Caco-2 (cell line): ENCODE data around the gene NDUFA3. TPM values are rescaled to one million over a fixed set of nuclear protein-coding genes. Genes with fewer than 3 reads are reported as not detected.

Source experiments
- BruUV-seq: library from RNA; stranded (reverse); fragments of 400-500 nt; replicated peaks from 2 replicates; lab custom pipeline; 2021; lab: Mats Ljungman, UMichigan
- CTCF ChIA-PET: fragments of 300-600 bp; sonication (Branson Sonifier 250); formaldehyde crosslinking; loops from one replicate; lab custom pipeline; 2022; ENCODE audit warnings: antibody characterized with exemption; lab: Charles Lee
- POLR2A ChIA-PET: fragments of 300-600 bp; sonication (Branson Sonifier 250); formaldehyde crosslinking; loops from one replicate; lab custom pipeline; 2022; ENCODE audit warnings: antibody characterized with exemption; lab: Charles Lee
- DNase-seq, 2 experiments: peaks; one replicate each; pipeline versions ENCODE4 v3.0.0 to v3.0.0-alpha.2; 2020 to 2022
- H3K27me3 ChIP-seq: replicated peaks from 2 replicates; pipeline ENCODE4 v1.6.0; 2011; ENCODE audit warnings: low read length; ENCODE audit not compliant: control insufficient read depth, insufficient read depth
- H3K36me3 ChIP-seq: 2 replicates; pipeline ENCODE4 v1.5.1; 2011; ENCODE audit warnings: low read length; ENCODE audit not compliant: control insufficient read depth, insufficient read depth
- H3K4me1 ChIP-seq: fragments of 250-450 bp; sonication (Bioruptor Pico); 2 replicates; pipeline ENCODE4 v1.5.1; 2020; ENCODE audit warnings: mild to moderate bottlenecking
- H3K4me3 ChIP-seq: 2 replicates; pipeline ENCODE4 v1.5.1; 2011; ENCODE audit warnings: low read depth, mild to moderate bottlenecking, control low read depth, low read length
- H3K9me3 ChIP-seq: fragments of 250-450 bp; sonication (Bioruptor Pico); 2 replicates; pipeline ENCODE4 v1.5.1; 2020; ENCODE audit warnings: mild to moderate bottlenecking, moderate library complexity
- H3K27ac Mint-ChIP-seq: one replicate; pipeline ENCODE4 v1.8.0; 2022; ENCODE audit warnings: mixed read lengths; ENCODE audit not compliant: unreplicated experiment
- H3K27me3 Mint-ChIP-seq: one replicate; pipeline ENCODE4 v1.8.0; 2022; ENCODE audit warnings: mixed read lengths; ENCODE audit not compliant: insufficient read depth, unreplicated experiment
- H3K36me3 Mint-ChIP-seq: one replicate; pipeline ENCODE4 v1.8.0; 2022; ENCODE audit warnings: mild to moderate bottlenecking, mixed read lengths; ENCODE audit not compliant: insufficient read depth, unreplicated experiment
- H3K4me1 Mint-ChIP-seq: one replicate; pipeline ENCODE4 v1.8.0; 2022; ENCODE audit warnings: low read depth, mixed read lengths; ENCODE audit not compliant: unreplicated experiment
- H3K4me3 Mint-ChIP-seq: one replicate; pipeline ENCODE4 v1.8.0; 2022; ENCODE audit warnings: mild to moderate bottlenecking, moderate library complexity, mixed read lengths; ENCODE audit not compliant: unreplicated experiment
- H3K9me3 Mint-ChIP-seq: one replicate; pipeline ENCODE4 v1.8.0; 2022; ENCODE audit warnings: mixed read lengths; ENCODE audit not compliant: unreplicated experiment
- CTCF ChIP-seq, 2 experiments: fragments of 200-600 bp in 1 of 2; IDR thresholded peaks; 1 replicate in 1 of 2; 2 replicates in 1 of 2; pipeline versions ENCODE4 v1.5.1 to v1.8.0; 2011 to 2022; ENCODE audit warnings: antibody characterized with exemption in 1 of 2, control low read depth in 1 of 2, inconsistent platforms in 1 of 2, low read depth in 1 of 2, low read length in 1 of 2, mild to moderate bottlenecking in 1 of 2, moderate library complexity in 1 of 2; ENCODE audit not compliant: insufficient read depth in 1 of 2, severe bottlenecking in 1 of 2, unreplicated experiment in 1 of 2
- intact Hi-C: fragments of 100-400 bp; cut with micrococcal nuclease; formaldehyde crosslinking; loops from one replicate; pipeline ENCODE4 v1.10.0; 2022; ENCODE audit not compliant: unreplicated experiment
- total RNA-seq: library from RNA; stranded (reverse); gene quantifications from 2 replicates; pipeline ENCODE4 v1.2.3, GENCODE V29; 2022

Gene NDUFA3
- total RNA-seq, 1 experiment from 2014 or later: 185 TPM

- H3K4me3 Mint-ChIP-seq: no peak overlapping the region
- Histone ChIP-seq H3K27me3 (no peaks in the 10 kb centered on the region), H3K4me1 (no peaks in the 10 kb centered on the region), H3K36me3 (no peaks in the 10 kb centered on the region), H3K9me3 (no peaks in the 10 kb centered on the region), H3K4me3 (no peak overlapping the region)
- CTCF ChIA-PET: interaction anchor here (0.5 kb wide), 1 partner anchor 74 kb away, joined by 3 read pairs; no protein-coding TSS in a partner anchor
- peaks cover 4% of the 10 kb centered on the region for H3K36me3 Mint-ChIP-seq
- no peaks in the 10 kb centered on the region for H3K4me1 Mint-ChIP-seq
- H3K27me3 Mint-ChIP-seq: peaks cover 4% of the 10 kb centered on the region
- no peak overlapping the region for H3K27ac Mint-ChIP-seq
- BruUV-seq: no TSS peak
- POLR2A ChIA-PET: no interaction called here
- no peak for DNase-seq
- peaks cover 11% of the 10 kb centered on the region for H3K9me3 Mint-ChIP-seq
- TF ChIP-seq CTCF (IDR thresholded peaks at IDR 0.05; ENCODE audit: insufficient read depth in 1 of 2, low read depth in 1 of 2, low read length in 1 of 2, severe bottlenecking in 1 of 2, unreplicated experiment in 1 of 2): no peak
- intact Hi-C loops: no loop called here
These were observed 33.2 kb upstream of the NDUFA3 start for GRCh38 chr19:54069470-54069869.

GRCh38 chr19:54073829-54074228 lies 28.8 kb upstream of the NDUFA3 start:
- POLR2A ChIA-PET: no interaction called here
- H3K27ac Mint-ChIP-seq: no peak overlapping the region
- H3K4me3 Mint-ChIP-seq: no peak overlapping the region
- BruUV-seq: no TSS peak
- H3K4me1 ChIP-seq: no peaks in the 10 kb centered on the region
- H3K9me3 Mint-ChIP-seq: peaks cover 10% of the 10 kb centered on the region
- H3K36me3 Mint-ChIP-seq: peaks cover 4% of the 10 kb centered on the region
- H3K9me3 ChIP-seq: no peaks in the 10 kb centered on the region; the same call in 1 of the 2 replicates
- TF ChIP-seq CTCF (IDR thresholded peaks at IDR 0.05; ENCODE audit: insufficient read depth in 1 of 2, low read depth in 1 of 2, low read length in 1 of 2, severe bottlenecking in 1 of 2, unreplicated experiment in 1 of 2): no peak
- H3K27me3 Mint-ChIP-seq: peaks cover 4% of the 10 kb centered on the region
- H3K27me3 ChIP-seq: no peaks in the 10 kb centered on the region
- CTCF ChIA-PET: no interaction called here
- intact Hi-C loops: no loop called here
- no peak for DNase-seq
- H3K36me3 ChIP-seq: no peaks in the 10 kb centered on the region
- no peaks in the 10 kb centered on the region for H3K4me1 Mint-ChIP-seq
- no peak overlapping the region for H3K4me3 ChIP-seq

GRCh38 chr19:54074851-54075250 lies 27.8 kb upstream of the NDUFA3 start:
- peaks cover 21% of the 10 kb centered on the region for H3K9me3 Mint-ChIP-seq
- no peaks in the 10 kb centered on the region for H3K4me1 Mint-ChIP-seq
- peaks cover 4% of the 10 kb centered on the region for H3K27me3 Mint-ChIP-seq
- no peak for DNase-seq
- H3K4me3 Mint-ChIP-seq: no peak overlapping the region
- BruUV-seq: no TSS peak
- POLR2A ChIA-PET: no interaction called here
- H3K36me3 Mint-ChIP-seq: peaks cover 4% of the 10 kb centered on the region
- CTCF ChIA-PET: no interaction called here
- no peaks in the 10 kb centered on the region for H3K4me1 ChIP-seq
- intact Hi-C loops: no loop called here
- TF ChIP-seq CTCF (IDR thresholded peaks at IDR 0.05; ENCODE audit: insufficient read depth in 1 of 2, low read depth in 1 of 2, low read length in 1 of 2, severe bottlenecking in 1 of 2, unreplicated experiment in 1 of 2): no peak
- H3K36me3 ChIP-seq: no peaks in the 10 kb centered on the region
- H3K27me3 ChIP-seq: no peaks in the 10 kb centered on the region
- no peak overlapping the region for H3K4me3 ChIP-seq
- no peak overlapping the region for H3K27ac Mint-ChIP-seq
- H3K9me3 ChIP-seq: no peaks in the 10 kb centered on the region; the same call in 1 of the 2 replicates
